GM18507 (cell line): ENCODE results near the gene POLR2E.

Source experiments
- DNase-seq: peaks from one replicate; pipeline ENCODE4 v3.0.0; 2011; ENCODE audit warnings: low read depth; ENCODE audit not compliant: insufficient read length; ENCODE audit errors: extremely low spot score
- FAIRE-seq: peaks from 2 replicates; lab custom pipeline; 2011; peaks lifted over from hg19 to GRCh38; lab: Jason Lieb, UNC

Gene POLR2E

DNA sequence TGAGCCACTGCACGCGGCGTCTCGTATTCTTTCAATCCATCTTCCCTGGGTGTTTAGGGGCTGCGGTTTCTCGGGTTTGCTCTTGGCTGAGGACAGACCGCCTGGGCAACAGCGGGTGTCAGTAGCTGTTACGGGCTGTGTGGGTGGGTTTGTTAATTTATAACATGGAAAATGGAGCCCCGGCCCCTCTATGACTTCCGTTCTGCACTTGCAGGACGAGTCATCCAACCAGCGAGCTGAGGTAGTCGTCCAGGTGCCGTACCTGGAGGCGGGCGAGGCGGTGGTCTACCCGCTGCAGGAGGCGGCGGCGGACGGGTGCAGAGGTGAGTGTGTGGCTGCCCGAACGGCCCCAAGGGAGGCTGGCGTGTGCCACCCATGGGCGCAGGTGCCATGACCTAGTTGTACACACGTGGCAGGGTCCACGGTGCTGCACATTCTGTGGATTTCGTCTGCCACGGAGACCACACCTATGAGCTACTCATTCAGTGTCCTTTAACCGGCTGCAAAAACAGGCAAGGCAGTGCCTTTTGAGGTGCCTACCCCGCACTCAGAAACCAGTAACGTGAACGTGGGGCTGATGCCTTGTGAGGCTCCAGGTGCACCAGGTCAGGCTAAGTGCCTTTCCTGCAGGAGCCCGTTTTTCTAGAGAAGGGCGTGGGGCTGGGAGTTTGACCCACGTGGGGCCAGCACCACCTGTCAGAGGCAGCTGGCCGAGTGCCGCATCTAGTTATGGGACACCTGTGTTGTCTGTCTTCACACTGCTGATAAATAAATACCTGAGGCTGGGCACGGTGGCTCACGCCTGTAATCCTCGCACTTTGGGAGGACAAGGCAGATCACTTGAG, 10.9 kb downstream of the POLR2E start:
- FAIRE-seq = peak; percentile 64

DNA sequence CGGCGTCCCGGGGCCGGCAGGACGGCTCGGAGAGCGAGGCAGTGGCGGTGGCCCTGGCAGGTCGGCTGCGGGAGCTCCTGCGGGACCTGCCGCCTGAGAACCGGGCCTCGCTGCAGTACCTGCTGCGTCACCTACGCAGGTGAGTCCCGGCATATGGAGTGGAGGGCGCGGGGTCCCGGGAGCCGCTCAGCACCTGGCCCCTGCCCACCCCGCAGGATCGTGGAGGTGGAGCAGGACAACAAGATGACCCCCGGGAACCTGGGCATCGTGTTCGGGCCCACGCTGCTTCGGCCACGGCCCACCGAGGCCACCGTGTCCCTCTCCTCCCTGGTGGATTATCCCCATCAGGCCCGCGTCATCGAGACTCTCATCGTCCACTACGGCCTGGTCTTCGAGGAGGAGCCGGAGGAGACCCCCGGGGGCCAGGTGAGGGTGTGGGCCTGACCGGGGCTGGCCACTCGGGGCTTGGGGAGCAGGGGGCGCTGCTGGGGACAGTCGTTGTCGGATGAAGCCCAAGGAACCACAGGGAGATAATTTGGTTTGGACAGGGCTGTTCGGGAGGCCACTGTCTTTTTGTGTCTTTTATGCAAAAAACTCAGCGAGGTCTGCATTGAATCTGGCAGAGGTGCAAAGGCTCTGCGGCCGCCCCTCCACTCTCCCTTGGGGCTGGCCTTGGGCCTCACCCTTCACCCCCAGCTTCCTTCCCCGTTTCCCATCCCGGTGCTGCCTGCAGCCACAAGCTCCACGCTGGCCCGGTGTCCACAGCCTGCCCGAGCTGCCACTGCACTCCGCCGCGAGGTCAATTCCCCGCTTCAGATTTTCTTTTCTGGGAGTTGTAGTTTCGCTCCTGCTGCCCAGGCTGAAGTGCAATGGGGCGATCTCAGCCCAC, 12.0 kb downstream of the POLR2E start:
- no peak for FAIRE-seq
- no peak for DNase-seq

More for the DNA sequence above, 10.9 kb downstream of the POLR2E start:
- DNase-seq = no peak

DNA sequence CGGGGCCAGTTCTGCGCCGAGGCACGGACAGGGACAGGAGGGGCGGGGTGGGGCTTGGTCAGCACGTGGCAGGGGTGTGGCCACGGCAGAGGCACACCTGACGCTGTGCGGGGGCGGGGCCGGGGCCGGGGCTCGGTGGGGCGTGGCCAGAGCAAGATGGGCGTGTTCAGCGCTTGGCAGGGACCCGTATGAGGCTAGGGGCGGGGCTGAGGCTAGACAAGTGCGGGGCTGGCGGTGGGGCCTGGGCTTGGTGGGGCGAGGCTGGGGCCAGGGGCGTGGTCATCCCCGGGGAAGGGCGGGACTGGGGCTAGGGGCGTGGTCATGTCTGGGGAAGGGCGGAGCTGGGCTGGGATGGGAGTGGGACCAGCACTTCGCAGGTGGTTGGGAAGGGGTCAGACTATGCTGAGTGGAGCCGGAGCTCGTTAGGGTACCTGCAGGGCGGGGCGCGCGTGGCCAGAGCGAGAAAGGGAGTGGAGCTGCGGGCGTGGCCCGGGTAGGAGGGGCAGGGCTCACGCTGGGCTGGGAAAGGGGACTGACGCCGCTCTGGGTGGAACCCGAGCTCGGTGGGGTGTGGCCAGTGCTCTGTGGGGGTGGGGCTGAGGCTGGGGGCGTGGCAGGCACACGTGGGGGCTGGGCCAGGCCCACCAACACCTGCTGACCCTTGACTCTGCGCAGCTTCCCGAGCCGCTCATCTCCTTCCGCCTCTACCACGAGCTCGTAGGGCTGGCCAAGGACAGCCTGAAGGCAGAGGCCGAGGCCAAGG, 12.8 kb downstream of the POLR2E start:
- FAIRE-seq = peak; percentile 52
- DNase-seq = no peak

DNA sequence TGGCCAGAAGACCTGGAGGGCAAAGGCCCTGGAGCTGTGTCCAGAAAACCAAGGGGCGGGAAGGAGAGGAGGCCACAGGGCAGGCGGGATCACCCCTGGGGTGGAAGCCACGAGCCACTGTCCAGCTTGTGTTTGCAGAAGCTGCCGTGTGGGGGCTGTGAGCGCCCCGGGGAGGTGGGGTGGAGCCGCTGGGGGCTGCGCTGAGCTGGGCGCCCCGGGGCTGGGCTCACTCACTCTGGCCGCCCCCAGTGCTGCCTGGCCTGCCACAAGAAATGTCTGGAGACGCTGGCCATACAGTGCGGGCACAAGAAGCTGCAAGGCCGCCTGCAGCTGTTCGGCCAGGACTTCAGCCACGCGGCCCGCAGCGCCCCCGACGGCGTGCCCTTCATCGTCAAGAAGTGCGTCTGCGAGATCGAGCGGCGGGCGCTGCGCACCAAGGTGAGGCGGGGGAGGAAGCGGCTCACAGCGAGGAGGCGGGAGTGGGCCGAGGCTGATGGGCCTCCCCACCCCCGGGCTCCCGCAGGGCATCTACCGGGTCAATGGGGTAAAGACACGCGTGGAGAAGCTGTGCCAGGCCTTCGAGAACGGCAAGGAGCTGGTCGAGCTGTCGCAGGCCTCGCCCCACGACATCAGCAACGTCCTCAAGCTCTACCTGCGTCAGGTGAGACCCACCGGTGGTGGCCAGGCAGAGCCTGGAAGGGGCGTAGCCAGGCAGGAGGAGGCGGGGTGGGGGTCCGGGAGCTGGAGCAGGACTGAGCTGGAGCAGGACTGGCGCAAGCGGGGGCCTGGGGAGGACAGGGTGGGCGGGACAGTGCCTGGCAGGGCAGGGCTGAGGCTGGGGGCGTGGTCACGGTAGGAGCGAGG, 13.6 kb downstream of the POLR2E start:
- no peak for FAIRE-seq
- no peak for DNase-seq

DNA sequence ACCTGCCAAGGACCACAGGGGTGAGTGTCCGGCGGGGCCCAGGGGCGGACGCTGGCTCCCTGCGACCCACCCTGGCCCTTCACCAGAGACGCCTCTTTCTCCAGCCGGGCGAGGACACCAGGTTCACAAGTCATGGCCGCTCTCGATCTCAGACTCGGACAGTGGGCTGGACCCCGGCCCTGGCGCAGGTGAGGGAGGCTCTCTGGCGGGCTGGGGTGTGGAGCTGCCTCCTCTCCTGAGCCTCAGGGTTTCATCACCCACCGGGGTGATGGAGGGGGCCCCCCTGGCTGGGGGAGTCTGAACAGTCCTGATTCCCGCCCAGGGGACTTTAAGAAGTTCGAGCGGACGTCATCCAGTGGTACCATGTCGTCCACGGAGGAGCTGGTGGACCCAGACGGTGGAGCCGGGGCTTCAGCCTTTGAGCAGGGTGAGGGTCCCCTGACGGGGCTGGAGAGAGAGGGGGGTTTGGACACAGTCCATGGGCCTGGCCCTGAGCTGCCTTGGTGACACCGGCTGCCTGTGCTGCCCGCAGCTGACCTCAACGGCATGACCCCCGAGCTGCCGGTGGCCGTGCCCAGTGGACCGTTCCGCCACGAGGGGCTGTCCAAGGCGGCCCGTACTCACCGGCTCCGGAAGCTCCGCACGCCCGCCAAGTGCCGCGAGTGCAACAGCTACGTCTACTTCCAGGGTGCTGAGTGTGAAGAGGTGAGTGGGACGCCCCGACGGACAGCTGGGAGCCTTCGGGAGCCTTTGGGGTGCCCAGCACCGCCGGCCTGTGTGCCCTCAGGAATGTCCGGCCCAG, 14.6 kb downstream of the POLR2E start:
- FAIRE-seq (no peak), DNase-seq (no peak)

DNA sequence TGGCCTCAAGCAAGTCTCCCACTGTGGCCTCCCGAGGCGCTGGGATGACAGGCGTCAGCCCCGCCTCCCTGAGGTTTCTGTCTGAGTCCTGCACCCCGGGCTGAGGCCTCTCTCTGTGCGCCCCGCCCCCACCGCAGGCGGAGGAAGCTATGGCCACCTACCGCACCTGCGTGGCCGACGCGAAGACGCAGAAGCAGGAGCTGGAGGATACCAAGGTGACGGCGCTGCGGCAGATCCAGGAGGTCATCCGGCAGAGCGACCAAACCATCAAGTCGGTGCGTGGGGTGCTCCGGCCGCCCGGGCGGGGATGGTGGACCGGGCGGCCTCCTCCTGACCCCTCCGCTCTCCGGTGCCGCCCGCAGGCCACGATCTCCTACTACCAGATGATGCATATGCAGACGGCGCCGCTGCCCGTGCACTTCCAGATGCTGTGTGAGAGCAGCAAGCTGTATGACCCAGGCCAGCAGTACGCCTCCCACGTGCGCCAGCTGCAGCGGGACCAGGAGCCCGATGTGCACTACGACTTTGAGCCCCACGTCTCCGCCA, 15.5 kb downstream of the POLR2E start:
- no peak for DNase-seq
- FAIRE-seq = no peak

DNA sequence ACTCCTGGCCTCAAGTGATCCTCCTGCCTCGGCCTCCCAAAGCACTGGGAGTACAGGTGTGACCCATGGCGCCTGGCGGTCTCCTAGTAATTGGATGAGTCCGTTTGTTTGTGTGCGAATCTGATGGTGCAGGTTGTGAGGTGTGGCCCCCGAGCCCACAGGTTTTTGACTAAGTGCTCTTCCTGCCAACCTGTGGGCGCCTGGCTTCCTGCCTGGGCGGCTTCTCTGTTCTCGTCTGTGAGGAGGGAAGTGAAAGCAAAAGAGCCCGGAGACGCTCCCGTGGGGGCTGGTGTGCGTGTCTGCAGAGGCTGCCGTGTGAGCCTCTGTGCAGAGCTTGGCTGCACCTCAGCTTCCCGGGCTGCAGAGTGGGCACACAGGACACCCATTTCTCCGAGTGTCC, 18.2 kb downstream of the POLR2E start:
- FAIRE-seq (peak; percentile 98), DNase-seq (peak; percentile 80)

DNA sequence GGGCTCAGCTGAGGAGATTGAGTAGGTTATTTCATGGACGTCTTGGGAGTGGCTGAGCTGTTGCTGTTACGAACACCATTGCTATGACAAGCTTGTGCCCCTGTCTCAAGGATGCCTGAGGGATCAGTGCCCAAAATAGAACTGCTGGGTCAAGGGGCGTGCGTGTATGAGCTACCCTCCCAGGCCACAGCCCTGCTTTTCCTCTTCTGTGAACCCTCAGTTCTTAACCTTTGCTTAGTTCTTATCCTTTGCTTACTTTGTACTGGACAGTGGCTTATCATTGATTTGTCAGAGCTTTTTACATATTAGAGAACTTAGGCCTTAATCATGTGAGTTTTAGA, 19.2 kb downstream of the POLR2E start:
- FAIRE-seq = no peak

DNA sequence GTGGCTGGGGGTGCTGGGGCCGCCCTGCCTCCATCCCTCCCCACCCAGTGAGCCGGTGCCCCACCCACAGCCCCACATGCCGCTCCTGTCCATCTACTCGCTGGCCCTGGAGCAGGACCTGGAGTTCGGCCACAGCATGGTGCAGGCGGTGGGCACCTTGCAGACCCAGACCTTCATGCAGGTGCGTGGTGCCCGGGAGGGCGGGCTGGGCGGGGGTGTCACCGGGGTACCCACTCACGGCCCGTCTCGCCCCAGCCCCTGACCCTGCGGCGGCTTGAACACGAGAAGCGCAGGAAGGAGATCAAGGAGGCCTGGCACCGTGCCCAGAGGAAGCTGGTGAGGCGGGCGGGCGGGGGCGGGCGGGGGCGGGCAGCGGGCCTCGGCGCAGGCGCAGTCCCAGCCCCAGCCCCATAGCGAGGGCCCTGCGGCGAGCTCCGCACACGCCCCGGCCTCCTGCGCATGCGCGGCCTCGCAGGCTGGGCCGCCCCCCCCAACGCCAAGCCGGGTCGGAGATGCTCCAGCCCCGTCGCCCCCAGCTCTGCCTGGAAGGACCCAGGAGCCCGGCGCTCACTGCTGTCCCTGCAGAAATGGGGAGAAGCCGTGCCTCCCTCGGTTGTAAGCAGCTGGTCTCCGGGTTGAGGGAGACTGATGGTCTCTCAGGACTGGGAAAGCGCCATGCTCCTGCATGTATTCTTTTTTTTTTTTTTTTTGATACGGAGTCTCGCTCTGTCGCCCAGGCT, 20.5 kb downstream of the POLR2E start:
- peak; percentile 65 for FAIRE-seq
- peak; percentile 86 for DNase-seq

More for the DNA sequence above, 19.2 kb downstream of the POLR2E start:
- no peak for DNase-seq

DNA sequence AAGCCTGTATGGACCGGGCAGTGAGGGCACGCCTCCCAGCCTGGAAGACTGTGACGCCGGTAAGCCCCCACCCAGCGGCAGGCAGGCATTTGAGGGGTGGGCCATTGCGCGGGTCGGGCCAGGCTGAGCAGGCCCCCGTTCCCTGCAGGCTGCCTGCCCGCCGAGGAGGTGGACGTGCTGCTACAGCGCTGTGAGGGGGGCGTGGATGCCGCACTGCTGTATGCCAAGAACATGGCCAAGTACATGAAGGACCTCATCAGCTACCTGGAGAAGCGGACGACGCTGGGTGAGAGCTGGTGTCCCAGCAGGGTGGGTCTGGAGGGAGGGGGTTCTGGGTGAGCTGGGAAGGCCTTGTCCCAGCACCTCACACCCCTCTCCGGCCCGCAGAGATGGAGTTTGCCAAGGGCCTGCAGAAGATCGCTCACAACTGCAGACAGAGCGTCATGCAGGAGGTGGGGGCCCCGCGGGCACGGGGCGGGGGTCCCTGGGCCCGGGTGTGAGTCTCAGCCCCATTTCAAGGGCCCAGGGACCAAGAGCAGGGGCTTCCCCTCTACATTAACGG, 21.1 kb downstream of the POLR2E start:
- FAIRE-seq = no peak
- no peak for DNase-seq

DNA sequence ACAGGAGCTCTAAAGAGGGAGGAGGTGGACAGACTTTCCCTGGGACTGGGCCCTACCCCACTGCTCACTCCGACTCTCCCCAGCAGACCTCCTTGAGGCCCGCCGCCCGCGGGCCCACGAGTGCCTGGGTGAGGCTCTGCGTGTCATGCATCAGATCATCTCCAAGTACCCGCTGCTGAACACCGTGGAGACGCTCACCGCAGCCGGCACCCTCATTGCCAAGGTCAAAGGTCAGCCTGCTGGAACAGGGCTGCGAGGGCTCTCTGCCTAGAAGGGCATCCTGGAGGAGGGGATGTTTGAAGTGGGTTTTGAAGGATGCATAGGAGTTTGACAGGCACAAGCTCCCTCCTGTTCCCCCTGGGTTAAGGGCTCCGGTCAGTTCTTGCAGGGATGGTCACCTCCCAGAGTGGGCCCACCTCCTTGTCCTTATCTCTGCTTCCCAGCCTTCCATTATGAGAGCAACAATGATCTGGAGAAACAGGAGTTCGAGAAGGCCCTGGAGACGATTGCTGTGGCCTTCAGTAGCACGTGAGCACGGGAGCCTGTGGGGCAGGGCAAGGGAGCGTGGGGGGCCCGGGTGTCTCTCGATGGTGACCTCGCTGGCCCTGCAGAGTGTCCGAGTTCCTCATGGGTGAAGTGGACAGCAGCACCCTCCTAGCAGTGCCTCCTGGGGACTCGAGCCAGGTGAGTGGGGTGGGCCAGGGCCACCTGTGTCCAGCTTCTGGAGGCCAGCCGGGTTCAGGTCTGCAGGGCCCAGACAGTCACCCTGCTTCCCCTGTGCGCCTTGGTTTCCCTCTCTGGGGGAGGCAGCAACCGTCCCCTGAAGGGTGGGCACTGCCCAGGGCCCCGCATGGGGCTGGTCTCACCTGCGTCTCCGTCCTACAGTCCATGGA, 21.9 kb downstream of the POLR2E start:
- FAIRE-seq (no peak), DNase-seq (no peak)

DNA sequence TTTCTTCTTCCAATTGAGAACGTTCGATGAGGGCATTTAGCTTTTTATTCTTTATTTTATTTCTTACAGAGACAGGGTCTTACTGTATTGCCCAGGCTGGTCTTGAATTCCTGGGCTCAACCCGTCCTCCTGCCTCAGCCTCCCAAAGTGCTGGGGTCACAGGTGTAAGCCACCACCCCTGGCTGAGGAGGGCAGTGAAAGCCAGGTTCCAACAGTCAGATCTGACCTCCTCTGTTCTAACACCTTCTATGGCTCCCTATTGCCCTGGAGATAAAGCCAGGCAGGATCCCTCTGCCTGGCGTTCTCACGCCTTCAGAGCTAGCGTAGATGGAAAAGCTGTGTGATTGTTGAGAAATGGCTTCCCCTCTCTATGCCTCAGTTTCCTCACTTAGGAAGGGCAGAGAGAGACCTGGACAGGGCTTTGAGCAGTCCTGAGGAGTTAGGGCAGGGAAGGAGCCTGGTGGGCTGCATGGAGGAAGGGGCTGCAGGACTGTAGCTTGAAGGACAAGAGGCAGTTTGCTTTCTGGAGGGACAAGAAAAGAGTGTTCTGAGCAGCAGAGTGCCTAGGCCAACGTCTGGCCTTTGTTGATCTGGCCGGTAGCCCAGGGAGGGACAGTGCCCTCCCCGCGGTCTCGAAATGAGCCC, 22.7 kb downstream of the POLR2E start:
- no peak for FAIRE-seq

DNA sequence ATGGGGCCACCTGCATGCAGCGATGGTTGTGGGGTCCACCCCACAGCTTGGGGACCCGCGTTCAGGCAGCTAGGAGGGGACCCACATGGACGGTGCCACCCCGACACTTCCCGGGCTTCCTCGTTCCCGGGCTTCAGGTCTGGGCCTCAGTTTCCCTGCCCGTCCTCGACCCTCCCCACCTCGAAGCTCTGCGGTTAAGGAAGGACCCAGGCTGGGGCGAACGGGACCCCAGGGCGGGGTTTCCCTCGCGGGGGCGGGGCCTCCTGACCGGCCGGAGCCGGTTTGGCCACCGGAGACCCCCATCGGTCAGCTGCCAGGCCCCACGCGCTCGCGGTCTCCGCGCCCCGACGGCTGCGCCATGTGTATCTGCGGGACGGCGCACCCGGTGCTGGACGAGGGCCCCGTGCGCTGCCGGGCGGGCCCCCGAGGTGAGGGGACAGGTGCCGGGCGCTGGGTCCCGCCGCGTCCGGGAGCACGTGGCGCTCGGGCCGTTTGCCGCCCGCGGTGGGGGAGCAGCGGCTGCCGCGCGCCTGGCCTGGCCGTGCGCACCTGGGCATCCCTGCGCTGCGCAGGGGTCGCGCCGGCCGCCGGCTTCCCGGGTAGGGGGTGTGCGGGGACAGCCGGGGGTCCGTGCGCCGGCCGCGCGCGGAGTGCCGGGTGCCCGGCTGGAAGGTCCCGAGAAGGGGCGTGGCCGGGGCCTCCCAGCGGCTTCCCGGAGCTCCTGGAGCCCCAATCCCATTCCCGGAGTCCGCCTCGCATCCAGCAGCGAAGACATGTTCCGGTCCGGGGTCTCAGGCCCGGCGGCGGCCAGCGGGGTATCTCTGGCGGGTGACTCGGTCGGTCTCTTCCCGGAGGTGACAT, 24.0 kb downstream of the POLR2E start:
- no peak for DNase-seq
- FAIRE-seq = no peak

More for the DNA sequence above, 22.7 kb downstream of the POLR2E start:
- no peak for DNase-seq

DNA sequence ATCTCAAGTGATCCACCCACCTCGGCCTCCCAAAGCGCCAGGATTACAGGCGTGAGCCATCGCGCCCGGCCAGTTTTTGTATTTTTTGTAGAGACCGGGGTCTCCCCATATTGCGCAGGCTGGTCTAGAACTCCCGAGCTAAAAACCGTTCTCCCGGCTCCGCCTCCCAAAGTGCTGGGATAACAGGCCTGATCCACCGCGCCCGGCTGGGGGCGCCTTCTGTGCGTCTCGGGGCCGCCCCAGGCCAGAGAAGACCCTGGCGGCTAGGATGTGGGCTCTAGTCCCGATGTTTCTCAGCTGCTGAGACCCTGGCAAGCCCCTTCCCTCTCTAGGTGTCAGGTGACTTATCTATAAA, 24.6 kb downstream of the POLR2E start:
- FAIRE-seq = no peak
- no peak for DNase-seq
